ENCODE results near the gene TIGD1.
"Not testable (repeated sequence)": the region's sequence is repeated elsewhere in the genome, so short reads cannot be mapped to it uniquely, and the experiment has no call there.

TIGD1 gene

DNA sequence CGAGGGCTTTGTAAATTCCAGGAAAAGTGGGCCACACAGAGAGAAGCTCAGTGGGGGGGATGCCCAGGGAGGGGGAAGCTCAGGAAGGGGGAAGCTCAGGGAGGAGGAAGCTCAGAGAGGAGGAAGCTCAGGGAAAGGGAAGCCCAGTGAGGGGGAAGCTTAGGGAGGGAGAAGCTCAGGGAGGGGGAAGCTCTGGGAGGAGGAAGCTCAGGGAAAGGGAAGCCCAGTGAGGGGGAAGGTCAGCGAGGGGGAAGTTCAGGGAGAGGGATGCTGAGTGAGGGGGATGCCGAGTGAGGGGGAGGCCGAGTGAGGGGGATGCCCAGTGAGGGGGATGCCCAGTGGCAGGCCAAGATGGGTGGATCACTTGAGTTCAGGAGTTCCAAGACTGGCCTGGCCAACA, 11.7 kb downstream of the TIGD1 start:
- no peaks in the 10 kb centered on the region for H3K4me1 ChIP-seq (ENCODE audit: control insufficient read depth, insufficient read depth, low read length)
- H3K27me3 ChIP-seq (ENCODE audit: control insufficient read depth in 1 of 2, insufficient read depth in 2 of 2, low read length in 2 of 2) = peaks cover 14 to 28% of the 10 kb centered on the region in 2 donors
- H3K36me3 ChIP-seq (ENCODE audit: control insufficient read depth in 2 of 2, insufficient read depth in 2 of 2, low read length in 2 of 2) = no peaks in the 10 kb centered on the region
- H3K27ac ChIP-seq (ENCODE audit: low read length) = no peak overlapping the region
- no peak overlapping the region for H3K9ac ChIP-seq (ENCODE audit: low read length in 2 of 2)
- peaks cover 0 to 7% of the 10 kb centered on the region in 2 donors for H3K9me3 ChIP-seq (ENCODE audit: control insufficient read depth in 2 of 2, low read length in 2 of 2)
- no peak overlapping the region for H3K4me3 ChIP-seq (ENCODE audit: low read length in 2 of 2)

DNA sequence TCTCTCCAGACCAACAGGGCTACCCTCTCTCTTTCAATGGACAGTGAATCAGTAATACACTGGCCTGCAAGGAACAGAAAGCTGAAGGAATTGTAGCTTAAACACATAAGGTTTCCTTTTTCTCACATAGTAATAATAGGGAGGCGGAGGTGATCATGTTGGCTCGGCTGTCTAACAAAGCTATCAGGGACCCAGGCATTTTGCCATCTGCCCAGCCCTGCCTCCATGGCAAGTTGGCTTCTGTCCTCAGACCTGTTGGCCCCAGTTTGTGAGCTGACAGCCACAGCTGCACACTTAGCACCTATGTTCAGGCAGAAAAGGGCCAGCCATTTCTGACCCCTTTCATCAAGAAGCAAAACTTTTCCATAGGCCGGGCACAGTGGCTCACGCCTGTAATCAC, 12.9 kb downstream of the TIGD1 start:
- peaks cover 0 to 7% of the 10 kb centered on the region in 2 donors for H3K9me3 ChIP-seq (ENCODE audit: control insufficient read depth in 2 of 2, low read length in 2 of 2)
- H3K4me1 ChIP-seq (ENCODE audit: control insufficient read depth, insufficient read depth, low read length) = peaks cover 3% of the 10 kb centered on the region
- no peak overlapping the region for H3K27ac ChIP-seq (ENCODE audit: low read length)
- peaks cover 14 to 28% of the 10 kb centered on the region in 2 donors for H3K27me3 ChIP-seq (ENCODE audit: control insufficient read depth in 1 of 2, insufficient read depth in 2 of 2, low read length in 2 of 2)
- no peaks in the 10 kb centered on the region for H3K36me3 ChIP-seq (ENCODE audit: control insufficient read depth in 2 of 2, insufficient read depth in 2 of 2, low read length in 2 of 2)
- no peak overlapping the region for H3K4me3 ChIP-seq (ENCODE audit: low read length in 2 of 2)
- no peak overlapping the region for H3K9ac ChIP-seq (ENCODE audit: low read length in 2 of 2)

DNA sequence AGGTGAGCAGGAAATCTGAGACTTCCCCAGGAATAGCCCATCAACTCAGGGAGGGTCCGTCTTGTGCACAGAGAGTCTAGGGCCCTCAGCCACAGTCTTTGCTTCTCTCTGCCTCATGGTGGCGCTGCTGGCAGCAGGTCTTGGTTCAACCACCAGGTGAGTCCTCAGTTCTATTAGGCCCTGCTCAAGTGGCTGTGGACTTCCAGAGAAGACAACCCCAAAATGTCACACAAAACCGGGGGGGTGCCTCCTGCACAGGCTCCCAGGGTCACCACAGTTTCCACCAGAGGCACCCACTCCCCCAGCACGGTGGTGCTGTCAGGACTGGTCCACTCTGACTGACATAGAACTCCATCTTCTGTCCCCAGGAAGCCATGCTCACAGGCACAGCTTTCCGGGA, 13.3 kb downstream of the TIGD1 start:
- no peak overlapping the region for H3K27ac ChIP-seq (ENCODE audit: low read length)
- peaks cover 14 to 28% of the 10 kb centered on the region in 2 donors for H3K27me3 ChIP-seq (ENCODE audit: control insufficient read depth in 1 of 2, insufficient read depth in 2 of 2, low read length in 2 of 2)
- H3K9me3 ChIP-seq (ENCODE audit: control insufficient read depth in 2 of 2, low read length in 2 of 2) = peaks cover 0 to 7% of the 10 kb centered on the region in 2 donors
- H3K9ac ChIP-seq (ENCODE audit: low read length in 2 of 2) = no peak overlapping the region
- no peak overlapping the region for H3K4me3 ChIP-seq (ENCODE audit: low read length in 2 of 2)
- no peaks in the 10 kb centered on the region for H3K36me3 ChIP-seq (ENCODE audit: control insufficient read depth in 2 of 2, insufficient read depth in 2 of 2, low read length in 2 of 2)
- peaks cover 3% of the 10 kb centered on the region for H3K4me1 ChIP-seq (ENCODE audit: control insufficient read depth, insufficient read depth, low read length)

DNA sequence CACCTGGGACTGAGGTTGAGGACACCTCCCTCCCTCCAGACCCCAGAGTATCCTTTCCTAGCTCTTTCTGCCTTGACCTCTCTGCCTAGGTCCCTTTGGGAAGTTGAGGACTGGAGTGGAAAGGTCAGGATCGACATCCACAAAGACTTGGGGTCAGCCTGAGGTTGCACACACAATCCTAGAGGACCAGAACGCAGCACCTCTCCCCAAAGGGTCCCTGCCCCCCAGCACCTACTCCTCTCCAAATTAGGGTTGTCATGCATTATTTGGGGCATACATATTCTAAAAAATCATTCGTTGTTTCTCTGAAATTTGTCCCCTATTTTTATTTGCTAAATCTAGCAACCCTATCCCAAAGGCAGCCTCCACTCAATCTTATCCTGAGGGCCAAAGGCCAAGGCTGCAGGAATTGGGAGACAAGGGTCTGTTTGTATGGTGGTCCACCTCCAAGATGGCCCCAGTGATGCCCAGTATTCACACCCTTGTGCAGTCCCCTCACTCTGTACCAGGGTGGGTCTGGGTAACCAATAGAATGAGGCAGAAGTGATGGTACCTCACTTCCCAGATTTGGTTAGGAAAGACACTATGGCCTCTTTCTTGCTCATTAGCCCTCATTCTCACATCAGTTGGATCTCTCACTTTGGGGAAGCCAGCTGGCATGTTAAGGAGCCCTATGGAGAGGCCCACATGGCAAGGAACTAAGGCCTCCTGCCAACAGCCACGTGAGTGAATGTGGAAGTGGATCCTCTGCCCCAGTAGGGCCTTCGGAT, 14.4 kb downstream of the TIGD1 start:
- peaks cover 0 to 7% of the 10 kb centered on the region in 2 donors for H3K9me3 ChIP-seq (ENCODE audit: control insufficient read depth in 2 of 2, low read length in 2 of 2)
- no peak overlapping the region for H3K27ac ChIP-seq (ENCODE audit: low read length)
- no peaks in the 10 kb centered on the region for H3K36me3 ChIP-seq (ENCODE audit: control insufficient read depth in 2 of 2, insufficient read depth in 2 of 2, low read length in 2 of 2)
- peaks cover 3% of the 10 kb centered on the region for H3K4me1 ChIP-seq (ENCODE audit: control insufficient read depth, insufficient read depth, low read length)
- H3K9ac ChIP-seq (ENCODE audit: low read length in 2 of 2) = no peak overlapping the region
- peaks cover 14 to 28% of the 10 kb centered on the region in 2 donors for H3K27me3 ChIP-seq (ENCODE audit: control insufficient read depth in 1 of 2, insufficient read depth in 2 of 2, low read length in 2 of 2)
- H3K4me3 ChIP-seq (ENCODE audit: low read length in 2 of 2) = no peak overlapping the region

DNA sequence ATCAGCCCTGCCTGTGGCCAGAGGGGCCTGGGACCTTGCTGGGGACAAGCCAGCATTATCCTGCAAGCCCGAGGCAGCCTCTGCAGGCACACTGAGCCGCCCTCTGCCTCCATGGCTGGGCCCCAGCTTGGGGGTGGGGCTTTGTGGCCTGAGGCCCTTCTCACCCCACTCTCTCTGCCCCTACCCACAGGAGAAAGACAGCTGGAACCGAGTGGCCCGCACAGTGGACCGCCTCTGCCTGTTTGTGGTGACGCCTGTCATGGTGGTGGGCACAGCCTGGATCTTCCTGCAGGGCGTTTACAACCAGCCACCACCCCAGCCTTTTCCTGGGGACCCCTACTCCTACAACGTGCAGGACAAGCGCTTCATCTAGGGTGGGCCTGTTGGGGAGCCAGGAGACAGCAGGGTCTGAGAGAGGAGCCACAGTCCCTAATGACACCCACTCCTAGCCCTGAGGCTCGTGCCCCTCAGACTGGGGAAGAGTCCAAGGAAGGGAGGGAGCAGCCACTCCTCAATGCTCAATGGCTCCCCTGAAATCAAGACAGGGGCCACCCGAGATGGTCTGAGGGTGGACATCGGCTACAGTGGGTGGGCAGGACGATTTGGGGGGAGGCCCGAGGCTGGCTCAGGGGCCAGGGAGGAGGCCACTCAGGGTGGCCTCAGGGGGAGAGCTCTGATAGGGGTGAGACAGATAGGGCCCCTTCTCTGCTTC, 15.3 kb downstream of the TIGD1 start:
- peaks cover 0 to 7% of the 10 kb centered on the region in 2 donors for H3K9me3 ChIP-seq (ENCODE audit: control insufficient read depth in 2 of 2, low read length in 2 of 2)
- no peak overlapping the region for H3K4me3 ChIP-seq (ENCODE audit: low read length in 2 of 2)
- H3K9ac ChIP-seq (ENCODE audit: low read length in 2 of 2) = no peak overlapping the region
- no peak overlapping the region for H3K27ac ChIP-seq (ENCODE audit: low read length)
- H3K4me1 ChIP-seq (ENCODE audit: control insufficient read depth, insufficient read depth, low read length) = peaks cover 3% of the 10 kb centered on the region
- peaks cover 14 to 22% of the 10 kb centered on the region in 2 donors for H3K27me3 ChIP-seq (ENCODE audit: control insufficient read depth in 1 of 2, insufficient read depth in 2 of 2, low read length in 2 of 2)
- no peaks in the 10 kb centered on the region for H3K36me3 ChIP-seq (ENCODE audit: control insufficient read depth in 2 of 2, insufficient read depth in 2 of 2, low read length in 2 of 2)

DNA sequence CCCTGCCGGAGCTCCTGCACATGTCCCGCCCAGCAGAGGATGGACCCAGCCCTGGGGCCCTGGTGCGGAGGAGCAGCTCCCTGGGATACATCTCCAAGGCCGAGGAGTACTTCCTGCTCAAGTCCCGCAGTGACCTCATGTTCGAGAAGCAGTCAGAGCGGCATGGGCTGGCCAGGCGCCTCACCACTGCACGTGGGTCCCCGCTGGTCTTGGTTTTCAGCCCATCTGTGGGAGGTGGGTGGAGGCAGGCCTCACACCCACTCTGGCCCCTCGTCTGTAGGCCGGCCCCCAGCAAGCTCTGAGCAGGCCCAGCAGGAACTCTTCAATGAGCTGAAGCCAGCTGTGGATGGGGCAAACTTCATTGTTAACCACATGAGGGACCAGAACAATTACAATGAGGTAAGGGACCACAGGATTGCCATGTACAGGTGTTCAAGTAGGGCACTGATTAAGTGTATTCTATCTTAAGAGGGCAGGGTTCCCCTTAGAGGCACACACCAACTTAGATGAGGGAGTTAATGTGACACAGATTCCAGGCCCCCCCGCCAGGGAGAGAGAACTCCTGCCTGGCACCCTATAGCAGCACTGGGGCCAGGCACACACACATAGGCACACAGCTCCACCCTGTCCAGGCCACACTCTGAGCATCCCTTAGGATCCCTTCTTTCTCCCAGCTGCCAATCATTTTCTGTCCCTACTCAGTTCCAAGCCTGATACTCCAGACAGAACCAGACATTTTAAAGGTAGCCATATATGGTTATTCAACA, 16.2 kb downstream of the TIGD1 start:
- H3K4me3 ChIP-seq (ENCODE audit: low read length in 2 of 2) = no peak overlapping the region
- peaks cover 0 to 7% of the 10 kb centered on the region in 2 donors for H3K9me3 ChIP-seq (ENCODE audit: control insufficient read depth in 2 of 2, low read length in 2 of 2)
- peaks cover 14 to 17% of the 10 kb centered on the region in 2 donors for H3K27me3 ChIP-seq (ENCODE audit: control insufficient read depth in 1 of 2, insufficient read depth in 2 of 2, low read length in 2 of 2)
- peaks cover 3% of the 10 kb centered on the region for H3K4me1 ChIP-seq (ENCODE audit: control insufficient read depth, insufficient read depth, low read length)
- no peak overlapping the region for H3K9ac ChIP-seq (ENCODE audit: low read length in 2 of 2)
- H3K36me3 ChIP-seq (ENCODE audit: control insufficient read depth in 2 of 2, insufficient read depth in 2 of 2, low read length in 2 of 2) = no peaks in the 10 kb centered on the region
- no peak overlapping the region for H3K27ac ChIP-seq (ENCODE audit: low read length)

DNA sequence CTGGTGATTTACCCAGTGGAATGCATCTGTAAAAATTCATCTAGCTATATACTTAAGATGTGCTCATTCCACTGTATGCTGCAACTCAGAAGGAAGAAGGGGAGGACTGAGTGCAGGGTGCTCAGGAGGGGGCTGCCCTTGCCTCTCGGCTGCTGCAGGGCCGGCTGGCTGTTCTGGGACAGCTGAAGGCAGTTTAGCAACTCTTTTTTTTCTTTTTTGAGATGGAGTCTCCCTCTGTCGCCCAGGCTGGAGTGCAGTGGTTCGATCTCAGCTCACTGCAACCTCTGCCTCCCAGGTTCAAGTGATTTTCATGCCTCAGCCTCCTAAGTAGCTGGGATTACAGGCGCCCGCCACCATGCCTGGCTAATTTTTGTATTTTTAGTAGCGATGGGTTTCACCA, 17.5 kb downstream of the TIGD1 start:
- not testable (repeated sequence) for H3K27ac ChIP-seq (ENCODE audit: low read length); H3K36me3 ChIP-seq (ENCODE audit: control insufficient read depth in 2 of 2, insufficient read depth in 2 of 2, low read length in 2 of 2); H3K4me3 ChIP-seq (ENCODE audit: low read length in 2 of 2); H3K4me1 ChIP-seq (ENCODE audit: control insufficient read depth, insufficient read depth, low read length); H3K9ac ChIP-seq (ENCODE audit: low read length in 2 of 2); H3K9me3 ChIP-seq (ENCODE audit: control insufficient read depth in 2 of 2, low read length in 2 of 2)
- H3K27me3 ChIP-seq (ENCODE audit: control insufficient read depth in 1 of 2, insufficient read depth in 2 of 2, low read length in 2 of 2) = peaks cover 11 to 14% of the 10 kb centered on the region in 2 donors

DNA sequence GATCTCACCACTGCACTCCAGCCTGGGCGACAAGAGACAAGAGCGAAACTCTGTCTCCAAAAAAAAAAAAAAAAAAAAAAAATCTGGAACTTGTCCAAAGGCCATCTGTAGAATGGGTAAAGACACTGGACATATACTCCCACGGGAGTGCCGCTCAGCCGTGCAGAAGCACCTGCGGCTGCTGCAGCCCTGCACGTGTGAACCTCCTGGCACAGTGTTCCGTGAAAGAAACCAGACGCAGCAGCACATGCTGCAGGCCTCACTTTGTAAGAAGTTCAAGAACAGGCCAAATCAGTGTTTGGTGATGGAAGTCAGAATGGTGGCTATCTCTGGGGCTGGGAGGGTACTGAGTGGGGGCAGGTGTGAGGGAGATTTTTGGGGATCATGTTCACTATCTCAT, 17.9 kb downstream of the TIGD1 start:
- H3K9ac ChIP-seq (ENCODE audit: low read length in 2 of 2) = no peak overlapping the region
- H3K4me1 ChIP-seq (ENCODE audit: control insufficient read depth, insufficient read depth, low read length) = peaks cover 3% of the 10 kb centered on the region
- no peak overlapping the region for H3K4me3 ChIP-seq (ENCODE audit: low read length in 2 of 2)
- peaks cover 9 to 11% of the 10 kb centered on the region in 2 donors for H3K27me3 ChIP-seq (ENCODE audit: control insufficient read depth in 1 of 2, insufficient read depth in 2 of 2, low read length in 2 of 2)
- H3K9me3 ChIP-seq (ENCODE audit: control insufficient read depth in 2 of 2, low read length in 2 of 2) = peaks cover 0 to 7% of the 10 kb centered on the region in 2 donors
- H3K27ac ChIP-seq (ENCODE audit: low read length) = no peak overlapping the region
- H3K36me3 ChIP-seq (ENCODE audit: control insufficient read depth in 2 of 2, insufficient read depth in 2 of 2, low read length in 2 of 2) = no peaks in the 10 kb centered on the region

DNA sequence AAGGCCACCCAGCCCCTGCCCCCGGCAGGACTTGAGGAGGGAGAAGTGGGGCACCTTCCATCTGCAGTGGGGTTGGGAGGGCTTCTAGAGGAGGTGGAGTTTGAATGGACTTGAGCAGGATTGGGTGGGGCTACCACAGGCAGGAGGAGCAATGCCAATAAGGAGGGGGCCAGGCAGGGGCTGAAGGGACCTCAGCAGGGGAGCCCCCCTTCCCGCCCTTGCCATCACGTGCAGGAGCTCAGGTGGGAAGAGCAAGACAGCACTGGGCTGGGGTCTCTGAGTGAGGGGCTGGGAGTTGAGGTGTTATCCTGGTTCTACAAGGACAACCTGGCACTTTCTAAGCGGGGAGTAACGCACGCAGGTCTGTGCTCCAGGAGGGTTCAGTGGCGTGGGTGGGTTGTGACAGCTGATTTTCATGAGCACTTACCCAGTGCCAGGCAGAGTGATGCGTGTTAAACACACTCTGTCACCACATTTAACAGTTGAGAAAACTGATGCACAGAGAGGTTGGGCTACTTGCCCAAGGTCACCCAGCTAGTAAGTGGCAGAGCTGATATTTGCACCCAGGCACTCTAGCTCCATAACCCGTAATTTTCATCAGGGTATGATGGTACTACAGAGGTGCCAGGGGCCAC, 19.6 kb downstream of the TIGD1 start:
- H3K4me1 ChIP-seq (ENCODE audit: control insufficient read depth, insufficient read depth, low read length) = peaks cover 3% of the 10 kb centered on the region
- no peaks in the 10 kb centered on the region for H3K36me3 ChIP-seq (ENCODE audit: control insufficient read depth in 2 of 2, insufficient read depth in 2 of 2, low read length in 2 of 2)
- H3K9ac ChIP-seq (ENCODE audit: low read length in 2 of 2) = no peak overlapping the region
- H3K9me3 ChIP-seq (ENCODE audit: control insufficient read depth in 2 of 2, low read length in 2 of 2) = no peaks in the 10 kb centered on the region
- no peak overlapping the region for H3K27ac ChIP-seq (ENCODE audit: low read length)
- H3K4me3 ChIP-seq (ENCODE audit: low read length in 2 of 2) = no peak overlapping the region
- no peaks in the 10 kb centered on the region for H3K27me3 ChIP-seq (ENCODE audit: control insufficient read depth in 1 of 2, insufficient read depth in 2 of 2, low read length in 2 of 2)

DNA sequence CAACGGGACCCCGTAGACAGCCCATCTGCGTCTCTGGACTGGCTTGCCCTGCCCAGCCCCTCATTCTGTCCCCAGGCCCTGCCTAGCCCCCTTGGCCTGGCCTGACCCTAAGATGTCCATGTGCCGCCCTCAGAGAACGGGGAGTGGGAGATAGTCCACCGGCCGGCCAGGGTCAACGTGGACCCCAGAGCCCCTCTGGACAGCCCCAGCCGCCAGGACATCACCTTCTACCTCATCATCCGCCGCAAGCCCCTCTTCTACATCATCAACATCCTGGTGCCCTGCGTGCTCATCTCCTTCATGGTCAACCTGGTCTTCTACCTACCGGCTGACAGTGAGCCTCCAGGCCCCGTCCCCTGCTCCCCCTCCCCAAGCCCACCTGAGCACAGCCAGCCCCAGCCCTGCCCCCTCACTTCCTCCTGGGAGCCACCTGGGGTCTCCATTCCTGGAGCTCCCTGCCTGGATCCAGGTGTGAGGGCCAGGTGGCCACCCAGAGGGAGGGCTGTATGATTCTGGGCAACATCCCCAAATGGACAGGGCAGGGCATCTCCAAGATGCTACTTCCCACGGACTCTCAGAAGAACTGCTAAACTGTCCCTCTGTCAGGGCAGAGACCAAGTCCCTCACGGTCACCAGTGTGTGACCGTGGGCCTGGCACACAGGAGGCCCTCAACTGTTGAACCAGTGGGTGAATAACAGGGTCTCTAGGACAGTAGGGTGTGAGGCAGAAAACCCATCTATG, 20.4 kb downstream of the TIGD1 start:
- H3K4me1 ChIP-seq (ENCODE audit: control insufficient read depth, insufficient read depth, low read length) = peaks cover 6% of the 10 kb centered on the region
- H3K4me3 ChIP-seq (ENCODE audit: low read length in 2 of 2) = no peak overlapping the region
- H3K9me3 ChIP-seq (ENCODE audit: control insufficient read depth in 2 of 2, low read length in 2 of 2) = no peaks in the 10 kb centered on the region
- H3K27me3 ChIP-seq (ENCODE audit: control insufficient read depth in 1 of 2, insufficient read depth in 2 of 2, low read length in 2 of 2) = peaks cover 0 to 6% of the 10 kb centered on the region in 2 donors
- H3K36me3 ChIP-seq (ENCODE audit: control insufficient read depth in 2 of 2, insufficient read depth in 2 of 2, low read length in 2 of 2) = no peaks in the 10 kb centered on the region
- no peak overlapping the region for H3K9ac ChIP-seq (ENCODE audit: low read length in 2 of 2)
- no peak overlapping the region for H3K27ac ChIP-seq (ENCODE audit: low read length)

Data from stomach smooth muscle (tissue), 2 donors.